ENCODE results near the gene ZCCHC12. TPM values are rescaled to one million over a fixed set of nuclear protein-coding genes. Genes with fewer than 3 reads are reported as not detected.
A peak's percentile ranks its signal among the peaks of the same experiment; 100 is the strongest.

Gene ZCCHC12
- total RNA-seq, 1 experiment from 2014 or later, result 0.10 TPM

DNA sequence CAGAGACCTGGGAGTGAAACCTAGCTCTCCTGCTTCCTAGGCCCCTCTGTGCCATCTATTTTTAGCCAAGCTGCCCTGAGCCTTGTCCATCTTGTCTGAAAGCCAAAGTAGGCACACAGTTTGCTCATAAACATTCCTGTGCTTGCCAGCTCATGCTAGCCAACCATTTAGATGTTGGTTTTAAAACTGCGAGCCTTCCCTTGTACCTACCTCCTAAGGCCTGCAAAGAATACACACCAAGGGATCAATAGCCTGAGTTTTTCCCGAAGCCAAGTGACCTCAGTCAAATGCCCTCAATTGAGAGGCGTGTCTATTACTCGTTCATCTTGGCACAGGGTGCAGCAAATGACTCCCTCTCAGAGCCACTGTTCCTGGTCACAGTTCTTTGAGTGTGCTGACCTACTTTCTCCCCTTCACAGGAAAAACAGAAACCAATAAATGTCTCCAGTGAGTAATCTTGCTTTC is 48.5 kb downstream of the ZCCHC12 start:
- intact Hi-C loops (cut with micrococcal nuclease; ENCODE audit: unreplicated experiment) (no loop called here), in situ Hi-C loops (cut with HindIII; ENCODE audit: low pct_unique_long_range_greater_than_20kb, low sequenced_read_pairs) (no loop called here)
- TF ChIP-seq TCF7L2 (IDR thresholded peaks at IDR 0.05; ENCODE audit: low read depth, low read length), result no peak
- TF ChIP-seq, protein P1, sequence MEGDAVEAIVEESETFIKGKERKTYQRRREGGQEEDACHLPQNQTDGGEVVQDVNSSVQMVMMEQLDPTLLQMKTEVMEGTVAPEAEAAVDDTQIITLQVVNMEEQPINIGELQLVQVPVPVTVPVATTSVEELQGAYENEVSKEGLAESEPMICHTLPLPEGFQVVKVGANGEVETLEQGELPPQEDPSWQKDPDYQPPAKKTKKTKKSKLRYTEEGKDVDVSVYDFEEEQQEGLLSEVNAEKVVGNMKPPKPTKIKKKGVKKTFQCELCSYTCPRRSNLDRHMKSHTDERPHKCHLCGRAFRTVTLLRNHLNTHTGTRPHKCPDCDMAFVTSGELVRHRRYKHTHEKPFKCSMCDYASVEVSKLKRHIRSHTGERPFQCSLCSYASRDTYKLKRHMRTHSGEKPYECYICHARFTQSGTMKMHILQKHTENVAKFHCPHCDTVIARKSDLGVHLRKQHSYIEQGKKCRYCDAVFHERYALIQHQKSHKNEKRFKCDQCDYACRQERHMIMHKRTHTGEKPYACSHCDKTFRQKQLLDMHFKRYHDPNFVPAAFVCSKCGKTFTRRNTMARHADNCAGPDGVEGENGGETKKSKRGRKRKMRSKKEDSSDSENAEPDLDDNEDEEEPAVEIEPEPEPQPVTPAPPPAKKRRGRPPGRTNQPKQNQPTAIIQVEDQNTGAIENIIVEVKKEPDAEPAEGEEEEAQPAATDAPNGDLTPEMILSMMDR (IDR thresholded peaks at IDR 0.05), result no peak
- BruUV-seq (replicated peaks), result no TSS peak
- CTCF ChIA-PET, result no interaction called here
- 0 out of 2 replicates have a peak, but pooled peaks cover 3% of the 10 kb centered on the region for H3K4me1 ChIP-seq (ENCODE audit: control insufficient read depth, insufficient read depth, low read length)
- H3K9me3 ChIP-seq (ENCODE audit: control insufficient read depth, insufficient read depth, low read depth, low read length), result no peaks in the 10 kb centered on the region
- no peak overlapping the region; the same call in 1 of the 2 replicates for H3K27ac ChIP-seq (ENCODE audit: low read length)
- no peaks in the 10 kb centered on the region; the same call in 1 of the 2 replicates for H3K27me3 ChIP-seq (ENCODE audit: control insufficient read depth, insufficient read depth, low read length)
- H3K36me3 ChIP-seq (ENCODE audit: control insufficient read depth, insufficient read depth, low read length), result no peaks in the 10 kb centered on the region
- POLR2A ChIA-PET, result no interaction called here
- no peak overlapping the region for H3K4me3 ChIP-seq (ENCODE audit: low read depth in 2 of 2, low read length in 2 of 2)
- no peak for DNase-seq (ENCODE audit: low read depth, low spot score)
- peak; percentile 53; the same call in 1 of the 2 replicates for ATAC-seq

Other genes starting within 250 kb of the ZCCHC12 start
- gene IL13RA1, start 96.2 kb upstream of the ZCCHC12 start, total RNA-seq (2021; ENCODE audit: unreplicated experiment), result 191 TPM
- 13.1 TPM for gene LONRF3, start 150.8 kb downstream of the ZCCHC12 start, total RNA-seq (2021; ENCODE audit: unreplicated experiment)
- not detected for gene CT47C1, start 249.2 kb downstream of the ZCCHC12 start, total RNA-seq (2021; ENCODE audit: unreplicated experiment)

Measured in Panc1 (cell line).